HepG2 (cell line): ENCODE data around the gene ACSL1. TPM values are rescaled to one million over a fixed set of nuclear protein-coding genes. Genes with fewer than 3 reads are reported as not detected.
A peak's percentile ranks its signal among the peaks of the same experiment; 100 is the strongest.

Experiments
- AGO1 ChIP-seq: fragments of 200-400 bp; formaldehyde crosslinking; IDR thresholded peaks from 2 replicates; pipeline ENCODE4 v1.6.1; 2017; ENCODE audit warnings: mild to moderate bottlenecking, low read depth, low read length, moderate library complexity; ENCODE audit not compliant: poor library complexity, severe bottlenecking
- EEA1 ChIP-seq: sonication (generic); formaldehyde crosslinking; IDR thresholded peaks from 2 replicates; pipeline ENCODE4 v1.5.1; 2020; ENCODE audit warnings: mild to moderate bottlenecking, missing genetic modification reagents, borderline replicate concordance
- ESRRA ChIP-seq: sonication (generic); formaldehyde crosslinking; IDR thresholded peaks from 2 replicates; pipeline ENCODE4 v1.5.1; 2020; ENCODE audit warnings: mild to moderate bottlenecking, low read depth, missing genetic modification reagents
- FOXK1 ChIP-seq: sonication (generic); formaldehyde crosslinking; IDR thresholded peaks from 2 replicates; pipeline ENCODE4 v1.4.0; 2020; ENCODE audit warnings: low read depth, missing genetic modification reagents, borderline replicate concordance
- GATAD1 ChIP-seq: IDR thresholded peaks from 2 replicates; pipeline ENCODE4 v1.6.1; 2016; ENCODE audit warnings: missing genetic modification reagents, missing compliant biosample characterization
- HOXA7 ChIP-seq: sonication (generic); formaldehyde crosslinking; IDR thresholded peaks from 2 replicates; pipeline ENCODE4 v1.8.1; 2022; ENCODE audit warnings: mild to moderate bottlenecking, missing genetic modification reagents, moderate library complexity
- KLF9 ChIP-seq: IDR thresholded peaks from 2 replicates; pipeline ENCODE4 v1.6.1; 2016; ENCODE audit warnings: low read depth
- NONO ChIP-seq, 2 experiments: fragments of 450-650 bp in 1 of 2; sonication (generic) in 1 of 2; formaldehyde crosslinking in 1 of 2; IDR thresholded peaks in 1 of 2; conservative IDR thresholded peaks in 1 of 2; 2 replicates each; pipeline versions ENCODE4 v1.6.1 to v1.8.0; 2017 to 2022; ENCODE audit warnings: mild to moderate bottlenecking in 1 of 2, missing genetic modification reagents in 1 of 2, moderate library complexity in 1 of 2
- NR2F1 ChIP-seq, 2 experiments: fragments of 450-650 bp in 1 of 2; formaldehyde crosslinking in 1 of 2; IDR thresholded peaks; 2 replicates each; pipeline versions ENCODE4 v1.5.0 to v1.6.1; 2016 to 2020; ENCODE audit warnings: mild to moderate bottlenecking in 1 of 2, missing compliant biosample characterization in 1 of 2, missing genetic modification reagents in 1 of 2, moderate library complexity in 1 of 2
- PPARG ChIP-seq: conservative IDR thresholded peaks from 2 replicates; pipeline ENCODE4 v1.6.1; 2016; ENCODE audit warnings: missing biosample characterization, missing genetic modification reagents
- RFX3 ChIP-seq: IDR thresholded peaks from 2 replicates; pipeline ENCODE4 v1.6.1; 2016; ENCODE audit warnings: missing biosample characterization, missing genetic modification reagents
- TCF7 ChIP-seq: sonication (generic); IDR thresholded peaks from 2 replicates; pipeline ENCODE4 v1.6.1; 2016; ENCODE audit warnings: antibody characterized with exemption, low read depth
- ZNF335 ChIP-seq: sonication (generic); formaldehyde crosslinking; IDR thresholded peaks from 2 replicates; pipeline ENCODE4 v1.4.0; 2020; ENCODE audit warnings: missing genetic modification reagents
- ZNF33A ChIP-seq: sonication (generic); formaldehyde crosslinking; IDR thresholded peaks from 2 replicates; pipeline ENCODE4 v1.5.1; 2020; ENCODE audit warnings: missing genetic modification reagents, mild to moderate bottlenecking, moderate library complexity, borderline replicate concordance
- ZNF703 ChIP-seq: sonication (generic); formaldehyde crosslinking; IDR thresholded peaks from 2 replicates; pipeline ENCODE4 v1.5.1; 2020; ENCODE audit warnings: missing genetic modification reagents, mild to moderate bottlenecking, moderate library complexity, borderline replicate concordance
- ZSCAN30 ChIP-seq: sonication (generic); formaldehyde crosslinking; IDR thresholded peaks from 2 replicates; pipeline ENCODE4 v1.5.0; 2020; ENCODE audit warnings: mild to moderate bottlenecking, missing genetic modification reagents
- polyA plus RNA-seq, 8 experiments: library from polyadenylated mRNA; depleted of rRNA in 3 of 8; stranded (reverse) in 7 of 8; unstranded in 1 of 8; fragments of >200 nt; fragmentation: Illumina TruSeq in 4 of 8; extraction: Trizol in 4 of 8; gene quantifications; 2 replicates each; pipeline versions ENCODE4 v1.2.1 to v1.2.3, GENCODE V29; 2011 to 2016; ENCODE audit warnings: low read depth in 4 of 8, missing spikeins in 1 of 8, mixed read lengths in 1 of 8; ENCODE audit not compliant: insufficient read depth in 1 of 8
- total RNA-seq, 5 experiments: library from RNA; depleted of rRNA; stranded (reverse); fragments of >200 nt; fragmentation: Illumina TruSeq; extraction: Trizol; gene quantifications; 2 replicates each; pipeline ENCODE4 v1.2.3, GENCODE V29; 2016; ENCODE audit warnings: low read depth in 1 of 5
- TF ChIP-seq, protein P1 (sequence below): IDR thresholded peaks from 2 replicates; pipeline ENCODE4 v1.6.1; 2016; ENCODE audit warnings: control low read depth
- TF ChIP-seq, protein P2 (sequence below): IDR thresholded peaks from 2 replicates; pipeline ENCODE4 v1.6.1; 2016; ENCODE audit warnings: missing compliant biosample characterization, missing genetic modification reagents, borderline replicate concordance
- TF ChIP-seq, protein P3 (sequence below): sonication (generic); formaldehyde crosslinking; IDR thresholded peaks from 2 replicates; pipeline ENCODE4 v1.5.0; 2020; ENCODE audit warnings: mild to moderate bottlenecking, missing genetic modification reagents, borderline replicate concordance
- TF ChIP-seq, protein P4 (sequence below): sonication (generic); formaldehyde crosslinking; IDR thresholded peaks from 2 replicates; pipeline ENCODE4 v1.9.0; 2021; ENCODE audit warnings: missing genetic modification reagents, mild to moderate bottlenecking, borderline replicate concordance
- TF ChIP-seq, protein P5 (sequence below): sonication (generic); formaldehyde crosslinking; IDR thresholded peaks from 2 replicates; pipeline ENCODE4 v1.8.1; 2023; ENCODE audit warnings: mild to moderate bottlenecking, missing genetic modification reagents

The ACSL1 gene
- total and polyA plus RNA-seq, 2 of the 13 experiments (the other 11 are each of a cell fraction or from before 2014, with no cell fraction given), result 10.0 to 29.8 TPM

DNA sequence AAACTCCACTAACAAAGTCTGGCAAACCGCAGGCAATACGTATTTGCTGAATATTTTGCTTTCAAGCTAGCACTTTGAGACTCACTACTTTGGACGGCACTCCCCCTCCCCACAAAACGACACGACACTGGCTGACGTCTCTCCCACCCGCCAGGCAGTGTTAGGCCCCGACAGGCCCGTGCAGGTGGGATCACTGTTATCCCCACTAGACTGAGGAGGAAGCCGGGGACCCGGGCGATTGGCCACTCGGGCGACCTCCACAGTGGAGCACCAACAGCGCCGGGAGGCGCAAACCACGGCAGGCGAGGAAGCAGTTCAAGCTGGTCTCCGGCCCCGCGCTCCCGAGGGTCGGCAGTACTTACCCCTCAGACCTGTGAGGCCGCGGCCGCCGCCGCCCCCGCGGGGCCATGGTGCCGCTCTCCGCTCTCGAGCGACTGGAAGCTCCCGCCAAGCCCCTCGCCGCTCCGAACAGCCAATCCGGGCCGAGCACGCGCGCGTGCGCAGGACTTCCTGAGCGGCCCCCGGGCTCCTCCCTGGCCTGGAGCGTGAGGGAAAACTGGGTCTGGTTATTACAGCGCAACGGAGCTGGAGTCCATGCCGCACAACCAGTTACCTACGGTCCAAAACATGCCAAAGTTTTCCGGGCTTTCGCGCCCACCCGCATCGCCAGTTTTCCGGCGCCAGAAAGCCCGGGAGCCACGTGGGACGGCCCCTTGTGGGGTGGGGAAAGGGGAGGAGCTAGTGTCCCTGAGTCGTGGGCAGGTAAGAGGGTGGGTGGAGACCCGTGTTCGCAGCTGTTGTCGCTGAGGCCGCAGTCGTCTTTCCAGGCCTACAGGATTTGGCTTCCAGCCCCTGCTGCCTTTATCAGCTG lies 91.9 kb downstream of the ACSL1 start, which contains the start of gene CENPU (continued):
- TF ChIP-seq, protein P1, sequence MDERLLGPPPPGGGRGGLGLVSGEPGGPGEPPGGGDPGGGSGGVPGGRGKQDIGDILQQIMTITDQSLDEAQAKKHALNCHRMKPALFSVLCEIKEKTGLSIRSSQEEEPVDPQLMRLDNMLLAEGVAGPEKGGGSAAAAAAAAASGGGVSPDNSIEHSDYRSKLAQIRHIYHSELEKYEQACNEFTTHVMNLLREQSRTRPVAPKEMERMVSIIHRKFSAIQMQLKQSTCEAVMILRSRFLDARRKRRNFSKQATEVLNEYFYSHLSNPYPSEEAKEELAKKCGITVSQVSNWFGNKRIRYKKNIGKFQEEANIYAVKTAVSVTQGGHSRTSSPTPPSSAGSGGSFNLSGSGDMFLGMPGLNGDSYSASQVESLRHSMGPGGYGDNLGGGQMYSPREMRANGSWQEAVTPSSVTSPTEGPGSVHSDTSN (CRISPR knock-in tag), result no peak
- TF ChIP-seq EEA1 (CRISPR knock-in tag), result peak; percentile 42; the same call in 1 of the 2 replicates
- TF ChIP-seq RFX3 (CRISPR knock-in tag), result no peak
- peak; percentile 71 for TF ChIP-seq KLF9 (CRISPR knock-in tag)
- peak; percentile 84; the same call in 1 of the 2 replicates for TF ChIP-seq ESRRA (CRISPR knock-in tag)
- TF ChIP-seq, protein P2, sequence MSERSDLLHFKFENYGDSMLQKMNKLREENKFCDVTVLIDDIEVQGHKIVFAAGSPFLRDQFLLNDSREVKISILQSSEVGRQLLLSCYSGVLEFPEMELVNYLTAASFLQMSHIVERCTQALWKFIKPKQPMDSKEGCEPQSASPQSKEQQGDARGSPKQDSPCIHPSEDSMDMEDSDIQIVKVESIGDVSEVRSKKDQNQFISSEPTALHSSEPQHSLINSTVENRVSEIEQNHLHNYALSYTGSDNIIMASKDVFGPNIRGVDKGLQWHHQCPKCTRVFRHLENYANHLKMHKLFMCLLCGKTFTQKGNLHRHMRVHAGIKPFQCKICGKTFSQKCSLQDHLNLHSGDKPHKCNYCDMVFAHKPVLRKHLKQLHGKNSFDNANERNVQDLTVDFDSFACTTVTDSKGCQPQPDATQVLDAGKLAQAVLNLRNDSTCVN (CRISPR knock-in tag), result peak; percentile 74
- TF ChIP-seq HOXA7, result 0 out of 2 replicates have a peak, but pooled peaks have one; percentile 15
- TF ChIP-seq, protein P3, sequence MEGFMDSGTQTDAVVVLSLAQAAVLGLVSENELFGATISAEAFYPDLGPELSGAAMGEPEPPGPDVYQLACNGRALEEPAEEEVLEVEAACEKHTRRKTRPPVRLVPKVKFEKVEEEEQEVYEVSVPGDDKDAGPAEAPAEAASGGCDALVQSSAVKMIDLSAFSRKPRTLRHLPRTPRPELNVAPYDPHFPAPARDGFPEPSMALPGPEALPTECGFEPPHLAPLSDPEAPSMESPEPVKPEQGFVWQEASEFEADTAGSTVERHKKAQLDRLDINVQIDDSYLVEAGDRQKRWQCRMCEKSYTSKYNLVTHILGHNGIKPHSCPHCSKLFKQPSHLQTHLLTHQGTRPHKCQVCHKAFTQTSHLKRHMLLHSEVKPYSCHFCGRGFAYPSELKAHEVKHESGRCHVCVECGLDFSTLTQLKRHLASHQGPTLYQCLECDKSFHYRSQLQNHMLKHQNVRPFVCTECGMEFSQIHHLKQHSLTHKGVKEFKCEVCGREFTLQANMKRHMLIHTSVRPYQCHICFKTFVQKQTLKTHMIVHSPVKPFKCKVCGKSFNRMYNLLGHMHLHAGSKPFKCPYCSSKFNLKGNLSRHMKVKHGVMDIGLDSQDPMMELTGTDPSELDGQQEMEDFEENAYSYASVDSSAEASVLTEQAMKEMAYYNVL (CRISPR knock-in tag), result peak; percentile 93
- TF ChIP-seq PPARG (CRISPR knock-in tag), result peak; percentile 80; the same call in 1 of the 2 replicates
- TF ChIP-seq AGO1, result peak; percentile 72
- peak; percentile 87 for TF ChIP-seq GATAD1 (CRISPR knock-in tag)
- TF ChIP-seq NONO (IDR thresholded peaks at IDR 0.05), result no peak
- peak; percentile 98 for TF ChIP-seq NONO (CRISPR knock-in tag; conservative IDR thresholded peaks at IDR 0.05)
- no peak; the same call in 1 of the 2 replicates for TF ChIP-seq ZNF33A
- TF ChIP-seq NR2F1 (CRISPR knock-in tag; IDR thresholded peaks at IDR 0.05), result no peak
- no peak for TF ChIP-seq TCF7
- peak; percentile 77; the same call in 1 of the 2 replicates for TF ChIP-seq ZNF335 (CRISPR knock-in tag)
- peak; percentile 83; the same call in 1 of the 2 replicates for TF ChIP-seq ZSCAN30
- TF ChIP-seq, protein P4, sequence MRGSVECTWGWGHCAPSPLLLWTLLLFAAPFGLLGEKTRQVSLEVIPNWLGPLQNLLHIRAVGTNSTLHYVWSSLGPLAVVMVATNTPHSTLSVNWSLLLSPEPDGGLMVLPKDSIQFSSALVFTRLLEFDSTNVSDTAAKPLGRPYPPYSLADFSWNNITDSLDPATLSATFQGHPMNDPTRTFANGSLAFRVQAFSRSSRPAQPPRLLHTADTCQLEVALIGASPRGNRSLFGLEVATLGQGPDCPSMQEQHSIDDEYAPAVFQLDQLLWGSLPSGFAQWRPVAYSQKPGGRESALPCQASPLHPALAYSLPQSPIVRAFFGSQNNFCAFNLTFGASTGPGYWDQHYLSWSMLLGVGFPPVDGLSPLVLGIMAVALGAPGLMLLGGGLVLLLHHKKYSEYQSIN (CRISPR knock-in tag), result no peak
- peak; percentile 97 for TF ChIP-seq FOXK1 (CRISPR knock-in tag)
- TF ChIP-seq ZNF703, result no peak; the same call in 1 of the 2 replicates
- TF ChIP-seq, protein P5, sequence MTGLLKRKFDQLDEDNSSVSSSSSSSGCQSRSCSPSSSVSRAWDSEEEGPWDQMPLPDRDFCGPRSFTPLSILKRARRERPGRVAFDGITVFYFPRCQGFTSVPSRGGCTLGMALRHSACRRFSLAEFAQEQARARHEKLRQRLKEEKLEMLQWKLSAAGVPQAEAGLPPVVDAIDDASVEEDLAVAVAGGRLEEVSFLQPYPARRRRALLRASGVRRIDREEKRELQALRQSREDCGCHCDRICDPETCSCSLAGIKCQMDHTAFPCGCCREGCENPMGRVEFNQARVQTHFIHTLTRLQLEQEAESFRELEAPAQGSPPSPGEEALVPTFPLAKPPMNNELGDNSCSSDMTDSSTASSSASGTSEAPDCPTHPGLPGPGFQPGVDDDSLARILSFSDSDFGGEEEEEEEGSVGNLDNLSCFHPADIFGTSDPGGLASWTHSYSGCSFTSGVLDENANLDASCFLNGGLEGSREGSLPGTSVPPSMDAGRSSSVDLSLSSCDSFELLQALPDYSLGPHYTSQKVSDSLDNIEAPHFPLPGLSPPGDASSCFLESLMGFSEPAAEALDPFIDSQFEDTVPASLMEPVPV, result peak; percentile 96
